GM12878 (cell line): ENCODE results near the gene LARP7. TPM values are rescaled to one million over a fixed set of nuclear protein-coding genes. Genes with fewer than 3 reads are reported as not detected.

Experiments used
- ATAC-seq: fragments of 200-7000 bp; cut with Tn5 transposase; 3 replicates; pipeline ENCODE4 v1.9.1; 2020; ENCODE audit warnings: mild to moderate bottlenecking, moderate library complexity
- BruUV-seq: library from RNA; stranded (reverse); fragments of 400-500 nt; replicated peaks from 2 replicates; lab custom pipeline; 2021; lab: Mats Ljungman, UMichigan
- CTCF ChIA-PET: fragments of 300-600 bp; sonication (Branson Sonifier 250); formaldehyde crosslinking; extraction: SDS; loops from one replicate; lab custom pipeline; 2021; ENCODE audit warnings: inconsistent platforms; lab: Yijun Ruan, JAX
- POLR2A ChIA-PET: fragments of 350-600 bp; formaldehyde crosslinking; extraction: SDS; loops from one replicate; lab custom pipeline; 2021; ENCODE audit warnings: inconsistent platforms; lab: Charles Lee
- RAD21 ChIA-PET: fragments of 300-600 bp; sonication (Branson Sonifier 250); formaldehyde crosslinking; loops from one replicate; lab custom pipeline; 2023; ENCODE audit warnings: antibody characterized with exemption; ENCODE audit not compliant: unreplicated experiment; lab: Charles Lee
- SMC1A ChIA-PET: fragments of 300-600 bp; sonication (Branson Sonifier 250); formaldehyde crosslinking; loops from one replicate; lab custom pipeline; 2023; ENCODE audit not compliant: unreplicated experiment, uncharacterized antibody; lab: Charles Lee
- DNase-seq: peaks from one replicate; pipeline ENCODE4 v3.0.0-alpha.2; 2011; ENCODE audit warnings: low read depth, low spot score
- FAIRE-seq: peaks from 3 replicates; lab custom pipeline; 2011; peaks lifted over from hg19 to GRCh38; lab: Jason Lieb, UNC
- H2AFZ ChIP-seq: 2 replicates; pipeline ENCODE4 v1.6.0; 2011; ENCODE audit warnings: low read depth, low read length, control low read depth; ENCODE audit not compliant: control insufficient read depth
- H3K27ac ChIP-seq: 2 replicates; pipeline ENCODE4 v1.5.1; 2011; ENCODE audit warnings: control low read depth; ENCODE audit not compliant: control insufficient read depth, insufficient read depth
- H3K27me3 ChIP-seq, 2 experiments: replicated peaks in 1 of 2; 2 replicates each; pipeline versions ENCODE4 v1.6.0 to v1.6.1; 2011; ENCODE audit warnings: low read length in 1 of 2; ENCODE audit not compliant: control insufficient read depth in 2 of 2, insufficient read depth in 2 of 2
- H3K36me3 ChIP-seq, 2 experiments: 2 replicates each; pipeline ENCODE4 v1.5.1; 2011; ENCODE audit warnings: low read length in 1 of 2; ENCODE audit not compliant: control insufficient read depth in 2 of 2, insufficient read depth in 2 of 2
- H3K4me1 ChIP-seq: 2 replicates; pipeline ENCODE4 v1.6.1; 2011; ENCODE audit warnings: mild to moderate bottlenecking, low read length, moderate library complexity, mixed read lengths; ENCODE audit not compliant: control insufficient read depth, insufficient read depth
- H3K4me2 ChIP-seq: 2 replicates; pipeline ENCODE4 v1.6.0; 2011; ENCODE audit warnings: control low read depth; ENCODE audit not compliant: control insufficient read depth, insufficient read depth
- H3K4me3 ChIP-seq: fragments of 200-600 bp; sonication (generic); 2 replicates; pipeline ENCODE4 v1.5.1; 2016
- H3K79me2 ChIP-seq: 2 replicates; pipeline ENCODE4 v1.6.0; 2011; ENCODE audit warnings: low read length; ENCODE audit not compliant: control insufficient read depth, insufficient read depth
- H3K9ac ChIP-seq: 2 replicates; pipeline ENCODE4 v1.8.0; 2011; ENCODE audit warnings: low read length, control low read depth, mixed read lengths; ENCODE audit not compliant: control insufficient read depth, insufficient read depth
- H3K9me3 ChIP-seq: replicated peaks from 3 replicates; pipeline ENCODE4 v1.5.1; 2011; ENCODE audit warnings: mild to moderate bottlenecking, low read length; ENCODE audit not compliant: control insufficient read depth, insufficient read depth
- H4K20me1 ChIP-seq: 2 replicates; pipeline ENCODE4 v1.6.0; 2011; ENCODE audit not compliant: control insufficient read depth, insufficient read depth
- CHD1 ChIP-seq: IDR thresholded peaks from 2 replicates; pipeline ENCODE4 v1.6.1; 2012; ENCODE audit warnings: low read depth, low read length, improper control_type of control experiment
- CUX1 ChIP-seq: IDR thresholded peaks from 2 replicates; pipeline ENCODE4 v1.6.1; 2012; ENCODE audit warnings: improper control_type of control experiment, low read depth, low read length; ENCODE audit not compliant: insufficient replicate concordance
- GABPA ChIP-seq: IDR thresholded peaks from 2 replicates; pipeline ENCODE4 v1.6.1; 2014; ENCODE audit warnings: antibody characterized with exemption, low read depth, mild to moderate bottlenecking, inconsistent platforms
- HCFC1 ChIP-seq: fragments of 150-350 bp; IDR thresholded peaks from 2 replicates; pipeline ENCODE4 v1.6.1; 2014; ENCODE audit warnings: low read length
- HDAC2 ChIP-seq: fragments of 200-600 bp; sonication (generic); IDR thresholded peaks from 2 replicates; pipeline ENCODE4 v1.6.1; 2017
- JUND ChIP-seq: IDR thresholded peaks from 2 replicates; pipeline ENCODE4 v1.6.1; 2012; ENCODE audit warnings: low read depth, mild to moderate bottlenecking, low read length, improper control_type of control experiment, moderate library complexity
- MTA2 ChIP-seq: fragments of 450-650 bp; IDR thresholded peaks from 2 replicates; pipeline ENCODE4 v1.6.1; 2016; ENCODE audit warnings: low read depth, mild to moderate bottlenecking, moderate library complexity
- MYC ChIP-seq: IDR thresholded peaks from 2 replicates; pipeline ENCODE4 v1.6.1; 2011; ENCODE audit warnings: mild to moderate bottlenecking, low read length, moderate library complexity, inconsistent platforms; ENCODE audit not compliant: insufficient read depth, insufficient replicate concordance, insufficient read length, severe bottlenecking
- NFYA ChIP-seq: IDR thresholded peaks from 2 replicates; pipeline ENCODE4 v1.6.1; 2011; ENCODE audit warnings: low read depth, mild to moderate bottlenecking, low read length, improper control_type of control experiment, borderline replicate concordance
- PAX5 ChIP-seq: IDR thresholded peaks from 2 replicates; pipeline ENCODE4 v1.6.1; 2011; ENCODE audit warnings: low read depth, low read length, borderline replicate concordance
- RAD21 ChIP-seq: IDR thresholded peaks from 2 replicates; pipeline ENCODE4 v1.6.1; 2011; ENCODE audit warnings: mild to moderate bottlenecking, low read depth, low read length, moderate library complexity; ENCODE audit not compliant: insufficient read depth
- SREBF1 ChIP-seq: IDR thresholded peaks from 2 replicates; pipeline ENCODE4 v1.6.1; 2012; ENCODE audit warnings: mild to moderate bottlenecking, low read length
- YY1 ChIP-seq: IDR thresholded peaks from 2 replicates; pipeline ENCODE4 v1.6.1; 2011; ENCODE audit warnings: low read depth, mild to moderate bottlenecking, low read length
- ZSCAN29 ChIP-seq: fragments of 450-650 bp; IDR thresholded peaks from 2 replicates; pipeline ENCODE4 v1.6.1; 2017; ENCODE audit warnings: mild to moderate bottlenecking, moderate library complexity
- WGBS: methylation state at CpG from one replicate; pipeline ENCODE4 v1.1.6; 2016; ENCODE audit warnings: low lambda C conversion rate; ENCODE audit not compliant: insufficient replicate concordance, insufficient coverage; ENCODE audit errors: missing lambda C conversion rate; 5-methylcytosine and 5-hydroxymethylcytosine counted together
- in situ Hi-C: fragments of 300-500 bp; cut with MboI; formaldehyde crosslinking; loops from 9 replicates; pipeline ENCODE4 v1.14.3; 2018; ENCODE audit warnings: mixed read lengths
- intact Hi-C: fragments of 100-400 bp; cut with micrococcal nuclease; formaldehyde crosslinking; loops from one replicate; pipeline ENCODE4 v1.14.2; 2022; ENCODE audit not compliant: unreplicated experiment
- polyA plus RNA-seq, 11 experiments: library from polyadenylated mRNA; depleted of rRNA in 4 of 11; unstranded in 6 of 11; stranded (reverse) in 5 of 11; fragments of >200 nt; fragmentation: Nextera tagmentation in 4 of 11; fragmentation: Illumina TruSeq in 1 of 11; extraction: Ambion mirVana in 4 of 11; extraction: Trizol in 1 of 11; gene quantifications; 1 replicate in 1 of 11; 2 replicates in 10 of 11; pipeline versions ENCODE4 v1.2.1 to v1.2.3, GENCODE V29; 2011 to 2016; ENCODE audit warnings: inconsistent platforms in 2 of 11, missing spikeins in 2 of 11, low read depth in 1 of 11
- total RNA-seq, 4 experiments: library from RNA; depleted of rRNA in 3 of 4; stranded (reverse); fragments of >200 nt in 3 of 4; fragmentation: Illumina TruSeq in 1 of 4; extraction: Trizol in 1 of 4; gene quantifications; 2 replicates each; pipeline versions ENCODE4 v1.2.1 to v1.2.3, GENCODE V29; 2013 to 2021
- TF ChIP-seq, protein P1 (sequence below): IDR thresholded peaks from 2 replicates; pipeline ENCODE4 v1.6.1; 2011; ENCODE audit warnings: mild to moderate bottlenecking, low read depth, low read length, moderate library complexity; ENCODE audit not compliant: insufficient replicate concordance

The LARP7 gene
- total and polyA plus RNA-seq, 10 of the 15 experiments (the other 5 are each of a cell fraction or from before 2014, with no cell fraction given): 27.8 to 107 (median 61.8) TPM

- CTCF ChIA-PET: no interaction called here
- 79% methylated on average over 3 of the region's 3 CpGs for WGBS
Measured at GRCh38 chr4:112668131-112668530, 31.2 kb downstream of the LARP7 start.

More at GRCh38 chr4:112668131-112668530, 31.2 kb downstream of the LARP7 start:
- intact Hi-C loops: no loop called here
- no TSS peak for BruUV-seq
- H3K9ac ChIP-seq: no peak overlapping the region
- H4K20me1 ChIP-seq: no peaks in the 10 kb centered on the region
- no peaks in the 10 kb centered on the region for H3K27me3 ChIP-seq
- H3K4me2 ChIP-seq: no peak overlapping the region
- no peak overlapping the region for H3K4me3 ChIP-seq
- ATAC-seq (no peak), DNase-seq (no peak), FAIRE-seq (no peak)
- H2AFZ ChIP-seq: no peak overlapping the region
- in situ Hi-C loops: no loop called here
- no peaks in the 10 kb centered on the region for H3K4me1 ChIP-seq
- H3K9me3 ChIP-seq: no peaks in the 10 kb centered on the region
- ChIA-PET POLR2A (no interaction called here), RAD21 (no interaction called here), SMC1A (no interaction called here)
- H3K27ac ChIP-seq: no peak overlapping the region
- H3K79me2 ChIP-seq: no peaks in the 10 kb centered on the region
- no peaks in the 10 kb centered on the region for H3K36me3 ChIP-seq
- TF ChIP-seq CUX1 (no peak), CHD1 (no peak), HDAC2 (no peak), NFYA (no peak), RAD21 (no peak), JUND (no peak), YY1 (no peak), MTA2 (no peak), HCFC1 (no peak), ZSCAN29 (no peak), PAX5 (no peak), SREBF1 (no peak), MYC (no peak), GABPA (no peak)
- TF ChIP-seq, protein P1, sequence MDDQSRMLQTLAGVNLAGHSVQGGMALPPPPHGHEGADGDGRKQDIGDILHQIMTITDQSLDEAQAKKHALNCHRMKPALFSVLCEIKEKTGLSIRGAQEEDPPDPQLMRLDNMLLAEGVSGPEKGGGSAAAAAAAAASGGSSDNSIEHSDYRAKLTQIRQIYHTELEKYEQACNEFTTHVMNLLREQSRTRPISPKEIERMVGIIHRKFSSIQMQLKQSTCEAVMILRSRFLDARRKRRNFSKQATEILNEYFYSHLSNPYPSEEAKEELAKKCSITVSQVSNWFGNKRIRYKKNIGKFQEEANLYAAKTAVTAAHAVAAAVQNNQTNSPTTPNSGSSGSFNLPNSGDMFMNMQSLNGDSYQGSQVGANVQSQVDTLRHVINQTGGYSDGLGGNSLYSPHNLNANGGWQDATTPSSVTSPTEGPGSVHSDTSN: no peak
